Measurements from ENCODE around the gene CCDC184. TPM values are rescaled to one million over a fixed set of nuclear protein-coding genes. Genes with fewer than 3 reads are reported as not detected.

The CCDC184 gene
- total RNA-seq, 1 experiment from 2014 or later, result 0.70 TPM

DNA sequence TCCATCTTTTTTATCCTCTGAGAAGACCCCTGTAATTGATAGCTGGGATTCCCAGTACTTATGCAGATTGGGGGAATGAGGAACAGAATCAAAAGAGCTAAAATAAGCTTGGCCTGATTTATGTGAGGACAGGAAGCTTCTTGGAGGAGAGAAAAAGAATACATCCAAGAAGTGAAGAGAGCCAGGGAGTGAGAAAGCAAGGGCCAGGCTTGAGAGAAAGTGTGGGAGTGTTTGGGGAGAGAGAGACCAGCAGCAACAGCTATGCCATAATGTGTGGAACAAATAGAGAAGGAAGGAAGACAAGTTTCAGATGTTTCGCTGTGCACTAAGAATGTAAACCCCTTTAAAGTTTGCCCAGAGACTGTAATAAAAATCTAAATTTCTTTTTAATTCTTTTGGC, 4.0 kb upstream of the CCDC184 start:
- no peak for DNase-seq (ENCODE audit: low spot score)

DNA sequence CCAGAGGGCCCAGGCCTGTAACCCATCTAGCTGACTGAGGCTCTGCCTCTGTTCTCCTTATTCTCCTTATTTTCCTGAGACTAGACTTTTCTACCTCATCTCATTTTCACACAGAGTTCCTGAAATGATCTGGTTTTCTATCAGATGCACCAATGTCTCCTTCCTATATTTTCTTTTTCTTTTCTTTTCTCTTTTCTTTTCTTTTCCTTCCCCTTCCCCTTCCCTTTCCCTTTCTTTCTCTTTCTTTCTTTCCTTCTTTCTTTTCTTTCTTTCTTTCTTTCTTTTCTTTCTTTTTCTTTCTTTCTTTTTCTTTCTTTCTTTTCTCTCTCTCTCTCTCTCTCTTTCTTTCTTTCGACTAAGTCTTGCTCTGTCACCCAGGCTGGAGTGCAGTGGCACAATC, 3.0 kb upstream of the CCDC184 start:
- DNase-seq (ENCODE audit: low spot score), result no peak

DNA sequence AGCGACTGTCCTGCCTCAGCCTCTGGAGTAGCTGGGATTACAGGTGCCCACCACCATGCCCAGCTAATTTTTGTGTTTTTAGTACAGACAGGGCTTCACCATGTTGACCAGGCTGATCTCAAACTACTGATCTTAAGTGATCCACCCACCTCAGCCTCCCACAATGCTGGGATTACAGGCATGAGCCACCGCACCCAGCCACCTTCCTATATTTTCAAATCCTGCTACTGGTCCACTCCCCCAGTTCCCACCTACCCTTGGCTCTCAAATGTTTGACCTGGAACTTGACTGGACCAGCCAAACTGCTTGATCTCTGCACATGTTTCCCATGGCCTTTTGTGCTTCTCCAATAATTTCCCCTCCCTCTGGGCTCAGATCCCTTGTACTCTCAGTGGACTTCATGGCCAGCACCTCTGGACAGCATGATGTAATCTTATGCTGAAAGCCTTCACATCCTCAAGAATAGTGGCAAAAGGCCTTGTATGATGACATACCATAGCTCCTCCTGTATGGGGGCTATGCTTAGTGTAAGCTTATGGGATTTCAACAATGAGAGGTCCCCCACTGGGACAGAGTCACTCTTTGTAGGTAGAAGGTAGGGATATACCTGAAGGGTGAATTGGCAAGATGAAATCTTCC, 2.5 kb upstream of the CCDC184 start:
- DNase-seq (ENCODE audit: low spot score), result no peak

DNA sequence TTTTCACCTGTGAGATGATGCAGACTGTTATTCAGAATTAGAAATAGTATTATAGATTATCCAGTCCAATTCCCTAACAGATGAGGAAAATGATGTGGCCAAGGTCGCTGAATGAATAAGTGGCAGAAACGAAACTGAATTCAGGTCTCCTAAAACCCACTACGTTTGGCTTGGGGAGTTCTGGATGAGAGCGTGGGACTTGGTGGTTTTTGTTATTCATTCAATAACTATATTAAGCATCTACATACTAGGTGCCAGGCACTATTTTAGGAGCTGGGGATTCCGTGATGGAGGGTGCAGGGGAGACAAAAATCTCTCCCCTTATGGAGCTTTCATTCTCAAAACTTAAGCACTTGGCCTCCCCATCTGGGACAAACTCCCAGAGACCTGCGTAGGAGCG, 813 bp upstream of the CCDC184 start:
- DNase-seq (ENCODE audit: low spot score), result no peak

DNA sequence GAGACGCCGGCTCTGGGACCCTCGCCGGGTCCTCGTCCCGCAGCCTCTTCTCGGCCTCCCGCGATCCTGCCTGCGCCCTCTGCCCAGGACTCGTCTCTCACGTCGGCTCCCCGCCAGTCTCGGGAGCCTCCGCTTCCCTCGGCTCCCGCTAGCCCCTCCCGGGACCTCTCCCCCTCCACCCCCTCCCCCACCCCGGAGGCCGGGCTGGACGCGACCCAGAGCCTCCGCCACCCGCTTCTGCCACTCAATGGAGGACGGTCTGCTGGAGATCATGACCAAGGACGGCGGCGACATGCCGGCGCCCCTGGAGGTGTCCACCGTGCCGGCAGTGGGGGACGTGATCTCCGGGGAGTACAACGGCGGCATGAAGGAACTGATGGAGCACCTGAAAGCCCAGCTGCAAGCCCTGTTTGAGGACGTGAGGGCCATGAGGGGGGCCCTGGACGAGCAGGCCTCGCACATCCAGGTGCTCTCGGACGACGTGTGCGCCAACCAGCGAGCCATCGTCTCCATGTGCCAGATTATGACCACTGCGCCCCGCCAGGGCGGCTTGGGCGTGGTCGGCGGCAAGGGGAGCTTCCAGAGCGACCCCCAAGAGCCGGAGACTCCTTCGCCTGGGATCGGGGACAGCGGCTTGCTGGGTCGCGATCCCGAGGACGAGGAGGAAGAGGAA, 568 bp downstream of the CCDC184 start:
- DNase-seq (ENCODE audit: low spot score), result no peak

DNA sequence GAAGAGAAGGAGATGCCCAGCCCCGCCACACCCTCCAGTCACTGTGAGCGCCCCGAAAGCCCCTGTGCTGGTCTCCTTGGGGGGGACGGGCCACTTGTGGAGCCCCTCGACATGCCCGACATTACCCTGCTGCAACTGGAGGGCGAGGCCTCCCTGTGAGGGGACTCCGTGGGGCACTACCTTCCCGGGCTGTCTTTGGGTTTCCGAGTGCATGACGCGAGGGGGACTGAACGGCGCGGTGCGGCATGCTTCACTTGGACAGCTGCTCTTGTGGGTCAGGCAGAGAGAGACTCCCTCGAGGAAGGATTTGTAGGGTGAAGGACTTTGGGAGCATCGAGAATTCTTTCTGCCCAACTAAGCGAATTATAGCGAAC, 1.1 kb downstream of the CCDC184 start:
- DNase-seq (ENCODE audit: low spot score), result no peak

DNA sequence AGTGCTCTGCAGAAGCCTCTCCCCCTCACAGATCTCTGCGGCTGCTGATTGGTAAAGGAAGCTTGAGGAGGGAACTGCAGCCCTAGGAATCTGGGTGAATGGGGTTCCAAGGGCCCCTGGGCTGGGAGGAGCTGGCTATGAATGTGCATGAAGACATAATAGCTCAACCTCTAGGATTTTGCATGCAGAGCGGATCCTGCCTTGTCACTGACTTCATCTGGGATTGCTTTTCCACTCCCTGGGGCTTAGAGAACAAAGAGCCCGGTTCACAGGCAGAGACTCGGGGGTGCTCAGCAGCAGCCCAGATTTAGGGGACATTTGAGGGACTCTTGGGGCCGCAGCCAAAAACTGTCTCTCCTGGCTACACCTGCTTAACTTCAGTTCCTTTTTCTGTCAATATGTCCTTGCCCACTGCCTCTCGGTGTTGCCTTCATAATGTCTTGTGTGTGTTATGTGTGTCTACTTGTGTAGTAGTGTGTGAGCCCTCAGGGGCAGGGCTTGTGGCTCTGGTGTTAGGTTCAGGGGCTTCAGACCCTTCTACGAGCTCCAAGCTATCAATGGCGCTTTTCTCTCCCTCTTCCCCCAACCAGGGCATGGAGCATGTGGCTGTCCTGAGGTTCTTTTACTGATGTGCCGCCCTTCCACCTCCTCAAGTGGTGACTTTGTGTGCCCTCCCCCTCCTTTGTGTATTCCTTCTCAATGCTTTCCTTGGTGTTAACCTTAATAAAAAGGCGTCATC, 1.9 kb downstream of the CCDC184 start:
- DNase-seq (ENCODE audit: low spot score), result no peak

DNA sequence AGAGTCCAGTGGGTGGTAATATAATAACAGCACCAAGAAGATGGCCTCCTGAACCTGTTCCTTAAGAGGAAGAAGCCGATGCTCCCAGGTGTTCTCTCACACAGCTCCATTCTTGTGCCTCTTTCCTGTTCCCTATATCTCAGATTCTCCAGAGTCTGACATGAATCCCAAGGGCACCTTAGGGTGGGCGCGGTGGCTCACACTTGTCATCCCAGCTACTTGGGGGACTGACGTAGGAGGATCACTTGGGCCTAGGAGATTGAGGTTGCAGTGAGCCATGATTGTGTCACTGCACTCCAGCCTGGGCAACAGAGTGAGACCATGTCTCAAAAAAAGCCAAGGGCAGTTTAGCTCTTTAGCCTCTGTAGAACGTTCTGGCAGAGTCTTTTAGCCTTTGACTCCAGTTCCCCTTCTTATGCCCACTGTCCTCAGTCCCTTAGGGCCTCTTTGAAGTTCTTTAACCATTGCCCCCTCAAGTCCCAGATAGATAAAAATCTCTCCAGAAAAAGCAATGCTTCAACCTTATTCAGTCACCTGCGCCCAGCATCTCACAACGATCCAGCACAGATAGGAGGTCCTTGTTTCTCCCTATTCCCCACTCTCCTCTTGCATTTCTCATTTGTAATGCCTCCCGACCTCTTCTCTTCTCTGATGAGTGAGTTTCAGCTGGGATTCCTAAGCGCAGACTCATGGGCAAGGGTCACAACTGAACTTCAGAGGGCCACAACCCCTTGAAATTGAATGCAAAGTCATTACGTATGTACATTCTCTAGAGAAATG, 4.7 kb downstream of the CCDC184 start:
- DNase-seq (ENCODE audit: low spot score), result no peak

DNA sequence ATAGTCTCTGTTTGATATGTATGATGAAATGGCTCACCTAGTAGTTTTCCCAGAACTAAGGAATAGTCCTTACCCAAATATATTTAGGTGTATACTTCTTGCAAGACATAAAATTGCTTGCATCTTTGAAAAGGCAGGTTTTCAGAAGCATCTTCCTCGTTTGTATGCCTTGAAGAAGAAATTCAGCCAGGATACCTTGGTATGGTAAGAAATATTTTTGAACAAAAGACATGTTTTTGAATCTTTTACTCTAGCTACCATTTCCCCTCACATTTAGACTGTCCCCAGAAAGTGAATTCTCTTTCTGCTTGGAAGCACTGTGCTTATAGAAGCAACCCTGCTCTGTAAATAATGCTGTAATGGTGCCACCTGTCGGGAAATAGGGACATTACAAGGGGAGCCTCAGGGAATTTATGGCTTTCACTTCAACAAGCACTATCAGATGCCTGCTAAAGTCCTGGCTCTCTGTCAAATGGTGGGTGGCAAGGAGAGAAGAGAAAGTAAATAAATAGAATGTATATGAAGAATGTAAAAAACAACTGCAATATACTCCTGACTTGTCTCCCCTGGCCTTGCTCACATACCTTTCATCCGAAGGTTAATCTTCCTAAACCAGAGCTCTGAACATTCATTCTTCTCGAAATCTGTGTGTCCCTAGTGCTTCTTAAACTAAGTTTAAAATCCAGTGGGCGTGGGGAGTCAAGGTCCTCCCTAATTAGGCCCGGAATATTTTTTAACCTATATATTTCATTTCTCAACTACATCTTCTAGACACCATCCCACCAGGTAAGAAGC, 6.1 kb downstream of the CCDC184 start:
- DNase-seq (ENCODE audit: low spot score), result peak; percentile 60

DNA sequence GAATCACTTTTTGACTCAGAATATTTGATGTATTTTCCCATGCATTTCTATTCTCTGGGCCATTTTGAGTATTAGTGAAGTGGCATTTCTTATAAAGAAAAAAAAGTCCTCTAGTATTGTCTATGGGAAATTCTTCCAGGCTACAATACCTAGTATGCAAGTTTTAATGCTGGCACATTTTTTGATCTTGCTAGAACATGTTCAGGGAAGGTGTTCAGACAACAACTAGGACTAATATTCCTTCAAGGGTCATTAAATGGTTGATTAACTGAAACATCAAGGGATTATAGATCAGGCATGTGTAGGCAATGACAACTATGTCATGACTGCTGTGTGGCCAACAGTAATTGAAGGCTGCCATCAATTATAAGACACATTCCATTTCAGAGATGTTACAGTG, 7.7 kb downstream of the CCDC184 start:
- no peak for DNase-seq (ENCODE audit: low spot score)

DNA sequence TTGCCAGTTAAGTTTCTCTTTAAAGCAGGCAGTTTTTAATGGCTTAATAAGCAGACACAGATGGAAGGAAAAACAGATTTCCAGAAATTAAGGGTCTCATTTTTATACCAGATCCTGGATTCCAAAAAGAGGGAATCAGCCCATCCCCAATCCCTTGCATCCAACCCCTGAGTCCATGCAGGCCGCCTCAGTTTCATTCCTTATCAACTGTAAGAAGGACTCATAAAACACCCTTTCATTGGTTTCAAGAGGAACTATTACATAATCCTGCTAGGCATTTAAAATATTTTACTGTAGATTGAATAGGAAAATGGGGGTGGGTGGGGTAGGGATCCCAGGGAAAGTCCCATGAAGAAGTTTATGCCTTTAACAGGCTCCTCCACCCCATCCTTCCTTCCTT, 9.4 kb downstream of the CCDC184 start:
- no peak for DNase-seq (ENCODE audit: low spot score)

DNA sequence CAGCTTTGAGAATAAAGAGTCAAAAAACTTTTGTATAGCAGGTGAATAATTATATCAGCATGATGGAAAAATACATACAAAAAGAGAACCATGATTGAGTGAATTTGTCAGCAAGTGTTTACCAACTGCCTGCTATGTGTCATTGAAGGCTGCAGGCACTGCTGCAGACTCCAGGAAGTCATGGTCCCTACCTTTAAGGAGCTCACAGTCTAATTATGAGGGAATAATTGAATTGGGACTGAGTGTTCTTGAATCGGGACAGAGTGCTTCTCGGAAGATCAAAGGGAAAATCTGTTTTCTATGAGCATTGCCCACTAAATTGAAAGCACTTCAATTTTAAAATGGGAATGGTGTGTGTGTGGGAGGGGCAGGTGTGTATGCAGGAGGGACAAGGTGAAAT, 10.2 kb downstream of the CCDC184 start:
- no peak for DNase-seq (ENCODE audit: low spot score)

DNA sequence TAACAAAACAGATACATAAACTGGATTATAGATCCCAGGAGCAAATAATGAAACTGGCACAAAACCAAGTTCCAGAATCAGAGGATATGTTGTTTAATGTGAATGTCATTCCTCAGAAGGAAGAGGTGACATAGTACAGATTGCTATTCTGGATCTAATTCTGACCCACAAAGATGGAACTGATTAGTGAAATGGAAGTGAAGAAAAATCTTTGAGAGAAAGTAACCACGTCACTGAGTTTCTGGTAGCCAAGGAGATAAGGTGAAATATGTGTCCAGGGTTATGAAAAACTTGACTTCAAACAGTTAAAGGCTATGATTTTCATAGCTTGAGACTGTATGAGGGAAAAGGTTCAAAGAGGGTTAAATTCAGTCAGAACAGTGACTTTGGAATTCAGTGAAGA, 11.4 kb downstream of the CCDC184 start:
- DNase-seq (ENCODE audit: low spot score), result no peak

DNA sequence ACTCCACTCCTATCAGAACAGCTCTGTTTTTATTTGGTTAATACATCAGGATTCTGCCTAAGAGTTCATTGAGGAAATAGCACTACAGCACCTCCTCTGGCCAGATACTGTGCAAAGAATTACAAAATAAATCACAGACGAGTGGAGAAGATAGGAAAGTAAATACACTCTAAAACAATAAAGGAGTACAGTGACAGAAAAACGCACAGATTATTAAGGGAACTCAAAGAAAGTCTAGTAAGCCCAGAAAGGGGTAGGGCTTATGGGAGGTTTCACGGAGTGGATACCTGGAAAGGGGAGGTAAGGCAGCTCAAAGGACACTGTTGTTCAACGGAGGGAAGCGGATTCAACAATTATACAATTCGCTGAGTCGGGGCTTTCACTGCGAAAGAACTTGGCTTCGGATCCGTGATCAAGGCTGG, 14.1 kb downstream of the CCDC184 start:
- peak; percentile 34 for DNase-seq (ENCODE audit: low spot score)

DNA sequence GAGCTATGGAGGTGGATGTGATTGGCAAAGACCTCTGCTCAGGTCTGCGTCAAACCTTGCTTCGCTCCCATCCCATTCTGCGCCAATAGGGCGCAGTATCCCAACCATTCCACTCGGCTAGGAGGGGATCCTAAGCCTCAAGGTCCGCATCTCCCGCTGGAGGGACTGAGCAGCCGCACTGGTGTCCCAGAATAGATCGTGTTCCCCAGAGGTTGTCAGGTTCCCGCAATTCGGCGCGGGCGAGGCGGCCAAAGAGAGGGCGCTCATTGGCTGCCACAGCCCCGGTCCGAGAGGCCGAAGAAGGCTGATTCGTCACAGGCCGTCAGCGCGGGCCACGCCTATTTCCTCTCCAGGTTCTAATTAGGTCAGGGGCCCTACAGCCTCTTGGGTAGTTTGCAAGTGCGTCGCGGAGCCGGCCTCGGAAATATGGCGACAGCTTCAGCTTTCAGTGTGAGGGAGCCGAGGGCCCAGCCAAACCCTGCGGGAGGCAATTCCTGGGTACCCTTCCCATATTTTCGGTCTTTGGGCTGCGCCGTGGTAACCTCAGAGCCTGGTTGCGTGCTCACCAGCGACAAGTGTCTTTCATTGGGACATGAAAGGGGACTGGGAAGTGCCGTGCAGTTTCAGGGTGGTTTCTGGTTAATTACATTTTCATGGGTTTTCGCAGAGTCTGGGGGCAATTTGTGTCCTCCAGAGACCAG, 14.7 kb downstream of the CCDC184 start:
- DNase-seq (ENCODE audit: low spot score), result peak; percentile 84

DNA sequence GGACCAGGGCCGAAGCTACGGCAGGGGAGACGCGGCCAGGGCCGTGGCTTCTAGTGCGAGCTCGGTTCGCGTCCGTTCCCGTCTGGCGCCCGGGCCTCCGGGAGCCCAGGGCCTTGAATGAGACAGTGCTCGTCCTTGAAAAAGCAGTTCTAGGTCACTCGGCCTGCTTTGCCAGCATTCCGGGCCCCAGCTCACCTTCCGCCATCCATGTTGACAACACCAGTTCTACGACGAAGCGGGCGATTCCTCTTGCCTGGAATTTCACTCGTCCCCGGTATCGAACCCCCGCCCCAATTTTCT, 15.2 kb downstream of the CCDC184 start:
- no peak for DNase-seq (ENCODE audit: low spot score)

DNA sequence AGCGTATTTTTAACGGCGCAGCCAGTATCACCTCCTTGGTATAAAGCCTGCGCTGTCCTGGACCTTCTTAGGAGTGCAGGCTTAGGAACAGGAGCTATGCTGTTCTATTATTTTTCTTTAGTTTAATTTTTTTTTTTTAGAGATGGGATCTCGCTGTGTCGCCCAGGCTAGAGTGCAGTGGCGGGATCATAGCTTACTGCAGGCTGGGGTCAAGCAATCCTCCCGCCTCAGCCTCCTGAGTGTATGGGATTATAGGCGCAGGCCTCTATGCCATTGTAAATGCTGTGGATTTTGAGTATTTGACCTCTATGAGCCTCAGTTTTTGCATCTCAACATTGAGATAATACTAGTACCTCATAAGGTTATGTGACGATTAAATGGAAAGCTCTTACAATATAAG, 15.5 kb downstream of the CCDC184 start:
- no peak for DNase-seq (ENCODE audit: low spot score)

DNA sequence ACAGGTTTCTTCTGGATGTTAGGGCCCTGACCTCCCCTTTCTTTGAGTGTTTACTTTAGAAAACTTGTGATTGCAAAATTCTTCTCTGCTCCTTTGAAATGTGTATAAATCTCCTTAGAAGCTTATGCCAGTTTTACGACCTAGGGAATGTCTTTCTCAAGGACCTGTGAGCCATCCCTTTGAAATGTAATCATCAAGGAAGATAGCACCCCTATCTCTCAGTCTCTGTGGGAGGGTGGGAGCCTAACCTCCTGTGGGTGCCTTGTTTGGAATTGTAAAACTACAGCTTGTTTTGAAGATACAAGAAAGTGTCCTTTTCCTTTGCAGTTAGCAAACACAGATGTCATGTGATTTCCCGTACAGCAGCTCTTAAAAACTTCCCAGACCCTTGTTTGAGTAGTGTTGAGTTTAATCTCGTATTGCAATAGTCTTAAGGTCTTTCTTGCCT, 16.4 kb downstream of the CCDC184 start:
- DNase-seq (ENCODE audit: low spot score), result no peak

DNA sequence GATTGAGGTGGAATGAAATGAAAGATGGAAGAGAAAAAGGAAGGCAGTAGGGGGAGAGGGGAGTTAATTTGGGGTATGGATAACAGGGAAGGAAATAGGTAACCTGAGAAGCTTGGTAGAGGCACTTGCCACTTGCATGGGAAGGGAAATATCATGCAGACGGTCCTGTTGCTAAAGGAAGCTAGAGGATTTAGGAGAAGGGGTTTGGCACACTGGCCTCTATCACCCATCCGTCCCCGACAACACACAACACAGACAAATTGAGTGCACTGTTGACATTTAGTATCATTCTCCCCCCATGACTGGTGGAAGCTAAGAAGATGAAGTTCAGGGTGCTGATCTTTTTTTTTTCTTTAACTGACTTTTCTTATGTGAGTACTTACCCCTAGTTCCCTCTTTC, 17.6 kb downstream of the CCDC184 start:
- DNase-seq (ENCODE audit: low spot score), result no peak

DNA sequence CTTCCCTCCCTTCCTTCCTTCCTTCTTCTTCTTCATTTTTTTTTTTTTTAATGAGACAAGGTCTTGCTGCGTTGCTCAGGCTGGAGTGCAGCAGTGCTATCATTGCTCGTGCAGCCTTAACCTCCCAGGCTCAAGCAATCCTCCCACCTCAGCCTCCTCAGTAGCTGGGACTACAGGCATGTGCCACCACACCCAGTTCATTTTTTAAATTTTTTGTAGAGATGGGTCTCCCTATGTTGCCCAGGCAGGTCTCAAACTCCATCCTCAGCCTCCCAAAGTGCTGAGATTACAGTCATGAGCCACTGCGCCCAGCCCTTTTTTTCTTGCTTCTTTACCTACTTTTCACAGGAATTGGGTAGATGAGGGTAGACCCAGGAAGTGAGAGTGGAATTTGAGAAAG, 18.1 kb downstream of the CCDC184 start:
- DNase-seq (ENCODE audit: low spot score), result no peak

DNA sequence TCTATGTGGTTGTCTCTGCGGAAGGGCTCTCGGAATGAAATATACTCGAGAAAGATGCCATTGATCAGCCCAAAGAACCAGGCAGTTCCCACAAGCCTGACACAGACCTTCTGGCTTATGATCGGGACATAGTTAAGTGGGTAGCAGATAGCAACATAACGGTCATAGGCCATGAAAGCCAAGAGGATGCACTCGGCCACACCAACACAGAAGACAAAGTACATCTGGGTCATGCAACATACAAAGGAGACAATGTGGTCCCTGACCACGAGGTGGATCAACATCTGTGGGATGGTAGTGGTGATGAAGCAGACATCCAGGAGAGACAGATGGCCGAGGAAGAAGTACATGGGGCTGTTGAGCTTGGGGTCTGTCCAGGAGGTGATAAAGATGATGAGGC, 19.3 kb downstream of the CCDC184 start:
- no peak for DNase-seq (ENCODE audit: low spot score)

Measured in H4 (cell line).